C1 segment of cervical spinal cord (tissue), 14 donors: ENCODE data around the gene KIF6.
"Not testable (repeated sequence)": the region's sequence is repeated elsewhere in the genome, so short reads cannot be mapped to it uniquely, and the experiment has no call there.

ENCODE experiments used
- DNase-seq, 14 donors: peaks; one replicate each; lab custom pipeline; 2025; lab: John Stamatoyannopoulos, UW

KIF6 gene

GRCh38 chr6:39707962-39708683 lies 17.1 kb downstream of the KIF6 start:
- no peak for DNase-seq

GRCh38 chr6:39706819-39707335 lies 18.3 kb downstream of the KIF6 start:
- DNase-seq = no peak

- DNase-seq = no peak
Observed at GRCh38 chr6:39702265-39702664, 22.9 kb downstream of the KIF6 start.

GRCh38 chr6:39700362-39700761 lies 24.8 kb downstream of the KIF6 start:
- no peak for DNase-seq

- no peak for DNase-seq
Observed at GRCh38 chr6:39698789-39699188, 26.4 kb downstream of the KIF6 start.

GRCh38 chr6:39696986-39697788 lies 28.0 kb downstream of the KIF6 start:
- no peak for DNase-seq

- no peak for DNase-seq
Observed at GRCh38 chr6:39695447-39695846, 29.8 kb downstream of the KIF6 start.

GRCh38 chr6:39693206-39693605 lies 32.0 kb downstream of the KIF6 start:
- DNase-seq = no peak

- no peak for DNase-seq
Observed at GRCh38 chr6:39688494-39688893, 36.7 kb downstream of the KIF6 start.

GRCh38 chr6:39686976-39687375 lies 38.2 kb downstream of the KIF6 start:
- DNase-seq = peak in 9 of 14 donors; percentile 18 to 71 (median 54)

GRCh38 chr6:39685938-39686337 lies 39.3 kb downstream of the KIF6 start:
- no peak for DNase-seq

GRCh38 chr6:39685489-39685826 lies 39.8 kb downstream of the KIF6 start:
- DNase-seq = peak in 1 of 14 donors; percentile 54

GRCh38 chr6:39684790-39685488 lies 40.3 kb downstream of the KIF6 start:
- DNase-seq = peak in 1 of 14 donors; percentile 22

- no peak for DNase-seq
Observed at GRCh38 chr6:39681674-39682121, 43.5 kb downstream of the KIF6 start.

- DNase-seq = no peak
Observed at GRCh38 chr6:39678914-39679313, 46.3 kb downstream of the KIF6 start.

GRCh38 chr6:39677318-39677717 lies 47.9 kb downstream of the KIF6 start:
- DNase-seq = not testable (repeated sequence)

GRCh38 chr6:39670519-39670918 lies 54.7 kb downstream of the KIF6 start:
- no peak for DNase-seq

- no peak for DNase-seq
Observed at GRCh38 chr6:39669973-39670342, 55.2 kb downstream of the KIF6 start.

- no peak for DNase-seq
Observed at GRCh38 chr6:39669207-39669972, 55.8 kb downstream of the KIF6 start.

- peak in 2 of 14 donors; percentile 12 to 26 for DNase-seq
Observed at GRCh38 chr6:39666706-39667489, 58.3 kb downstream of the KIF6 start.

GRCh38 chr6:39665861-39666260 lies 59.3 kb downstream of the KIF6 start:
- DNase-seq = no peak
